Glutamatergic neuron (in vitro differentiated cells): ENCODE results near the gene PCSK5. TPM values are rescaled to one million over a fixed set of nuclear protein-coding genes. Genes with fewer than 3 reads are reported as not detected.

ENCODE experiments used
- DNase-seq: peaks from one replicate; pipeline ENCODE4 v3.0.0; 2022
- H3K27ac Mint-ChIP-seq: one replicate; pipeline ENCODE4 v1.8.0; 2020; ENCODE audit warnings: mild to moderate bottlenecking, mixed read lengths, inconsistent platforms; ENCODE audit not compliant: unreplicated experiment
- H3K27me3 Mint-ChIP-seq: one replicate; pipeline ENCODE4 v1.8.0; 2020; ENCODE audit warnings: mild to moderate bottlenecking, moderate library complexity, mixed read lengths, inconsistent platforms; ENCODE audit not compliant: unreplicated experiment
- H3K36me3 Mint-ChIP-seq: one replicate; pipeline ENCODE4 v1.8.0; 2020; ENCODE audit warnings: mild to moderate bottlenecking, mixed read lengths, inconsistent platforms; ENCODE audit not compliant: unreplicated experiment
- H3K4me1 Mint-ChIP-seq: one replicate; pipeline ENCODE4 v1.8.0; 2020; ENCODE audit warnings: mild to moderate bottlenecking, low read depth, mixed read lengths, inconsistent platforms; ENCODE audit not compliant: unreplicated experiment
- H3K4me3 Mint-ChIP-seq: one replicate; pipeline ENCODE4 v1.8.0; 2020; ENCODE audit warnings: mild to moderate bottlenecking, mixed read lengths, inconsistent platforms; ENCODE audit not compliant: unreplicated experiment
- H3K9me3 Mint-ChIP-seq: one replicate; pipeline ENCODE4 v1.8.0; 2020; ENCODE audit warnings: mild to moderate bottlenecking, moderate library complexity, mixed read lengths, inconsistent platforms; ENCODE audit not compliant: unreplicated experiment
- CTCF ChIP-seq: fragments of 200-600 bp; sonication (generic); IDR thresholded peaks from one replicate; pipeline ENCODE4 v1.5.0; 2021; ENCODE audit not compliant: partially characterized antibody, unreplicated experiment
- total RNA-seq: library from RNA; stranded (reverse); fragmentation: NEBNext Ultra II Directional; extraction: Animal tissue kit (Norgen Biotek cat#: 25700); gene quantifications from one replicate; pipeline ENCODE4 v1.2.1, GENCODE V29; 2021; ENCODE audit not compliant: unreplicated experiment

Gene PCSK5
- total RNA-seq, 1 donor from 2014 or later = 9.6 TPM

- no peaks in the 10 kb centered on the region for H3K36me3 Mint-ChIP-seq
- H3K4me3 Mint-ChIP-seq = no peak overlapping the region
- no peaks in the 10 kb centered on the region for H3K27me3 Mint-ChIP-seq
- peaks cover 2% of the 10 kb centered on the region for H3K9me3 Mint-ChIP-seq
- DNase-seq = no peak
- H3K4me1 Mint-ChIP-seq = peaks cover 3% of the 10 kb centered on the region
- TF ChIP-seq CTCF = no peak
- no peak overlapping the region for H3K27ac Mint-ChIP-seq
These were observed 451.7 kb downstream of the PCSK5 start for GRCh38 chr9:76342201-76342600.

- Mint-ChIP-seq H3K36me3 (no peaks in the 10 kb centered on the region), H3K4me3 (no peak overlapping the region), H3K9me3 (peaks cover 2% of the 10 kb centered on the region), H3K27ac (no peak overlapping the region), H3K4me1 (peaks cover 4% of the 10 kb centered on the region), H3K27me3 (no peaks in the 10 kb centered on the region)
- no peak for TF ChIP-seq CTCF
- DNase-seq = no peak
These were observed 452.4 kb downstream of the PCSK5 start for GRCh38 chr9:76342858-76343257.

- no peak for TF ChIP-seq CTCF
- Mint-ChIP-seq H3K4me3 (no peak overlapping the region), H3K27me3 (no peaks in the 10 kb centered on the region), H3K9me3 (no peaks in the 10 kb centered on the region), H3K27ac (no peak overlapping the region), H3K4me1 (peaks cover 4% of the 10 kb centered on the region), H3K36me3 (no peaks in the 10 kb centered on the region)
- no peak for DNase-seq
These were observed 459.4 kb downstream of the PCSK5 start for GRCh38 chr9:76349865-76350264.

- Mint-ChIP-seq H3K9me3 (no peaks in the 10 kb centered on the region), H3K4me1 (peaks cover 4% of the 10 kb centered on the region), H3K27ac (no peak overlapping the region), H3K36me3 (no peaks in the 10 kb centered on the region), H3K4me3 (no peak overlapping the region), H3K27me3 (no peaks in the 10 kb centered on the region)
- no peak for DNase-seq
- TF ChIP-seq CTCF = no peak
These were observed 460.5 kb downstream of the PCSK5 start for GRCh38 chr9:76351006-76351405.

GRCh38 chr9:76352026-76352620 is 461.6 kb downstream of the PCSK5 start:
- H3K36me3 Mint-ChIP-seq = no peaks in the 10 kb centered on the region
- H3K27ac Mint-ChIP-seq = no peak overlapping the region
- no peaks in the 10 kb centered on the region for H3K27me3 Mint-ChIP-seq
- H3K4me3 Mint-ChIP-seq = no peak overlapping the region
- TF ChIP-seq CTCF = no peak
- DNase-seq = no peak
- H3K9me3 Mint-ChIP-seq = no peaks in the 10 kb centered on the region
- peaks cover 2% of the 10 kb centered on the region for H3K4me1 Mint-ChIP-seq
